ENCODE data around the gene FAM217B.

FAM217B gene

GRCh38 chr20:59983076-59983475, 42.9 kb downstream of the FAM217B start:
- no peak for DNase-seq

GRCh38 chr20:59984541-59984940, 44.4 kb downstream of the FAM217B start:
- no peak for DNase-seq

GRCh38 chr20:59985164-59985563, 45.0 kb downstream of the FAM217B start:
- no peak for DNase-seq

- no peak for DNase-seq
These were observed 45.7 kb downstream of the FAM217B start for GRCh38 chr20:59985864-59986263.

- DNase-seq = no peak
These were observed 46.9 kb downstream of the FAM217B start for GRCh38 chr20:59987135-59987534.

GRCh38 chr20:59988141-59988540, 48.0 kb downstream of the FAM217B start:
- DNase-seq = no peak

GRCh38 chr20:59992526-59993084, 52.4 kb downstream of the FAM217B start:
- DNase-seq = no peak

- no peak for DNase-seq
These were observed 53.7 kb downstream of the FAM217B start for GRCh38 chr20:59993736-59994430.

GRCh38 chr20:59994697-59995122, 54.5 kb downstream of the FAM217B start:
- no peak for DNase-seq

- no peak for DNase-seq
These were observed 55.9 kb downstream of the FAM217B start for GRCh38 chr20:59996108-59996507.

GRCh38 chr20:59997896-59998295, 57.7 kb downstream of the FAM217B start:
- DNase-seq = no peak

All from activated CD4-positive, CD25-positive, alpha-beta regulatory T cell treated with anti-CD3 and anti-CD28 coated beads, Interleukin-2, amount 50 U/mL, for 72 hours (primary cell).